Suprapubic skin (tissue), 3 donors: ENCODE results near the gene ZBTB40.

ENCODE experiments used
- EP300 ChIP-seq: sonication (generic); formaldehyde crosslinking; IDR thresholded peaks from one replicate; pipeline ENCODE4 v1.6.1; 2017; ENCODE audit warnings: antibody characterized with exemption
- TF ChIP-seq, protein P1 (sequence below), 2 donors: fragments of 200-600 bp in 1 of 2; fragments of 450-650 bp in 1 of 2; sonication (generic) in 1 of 2; IDR thresholded peaks; one replicate each; pipeline ENCODE4 v1.5.1; 2016 to 2019; ENCODE audit warnings: antibody characterized with exemption in 2 of 2, mild to moderate bottlenecking in 1 of 2, moderate library complexity in 1 of 2

DNA sequence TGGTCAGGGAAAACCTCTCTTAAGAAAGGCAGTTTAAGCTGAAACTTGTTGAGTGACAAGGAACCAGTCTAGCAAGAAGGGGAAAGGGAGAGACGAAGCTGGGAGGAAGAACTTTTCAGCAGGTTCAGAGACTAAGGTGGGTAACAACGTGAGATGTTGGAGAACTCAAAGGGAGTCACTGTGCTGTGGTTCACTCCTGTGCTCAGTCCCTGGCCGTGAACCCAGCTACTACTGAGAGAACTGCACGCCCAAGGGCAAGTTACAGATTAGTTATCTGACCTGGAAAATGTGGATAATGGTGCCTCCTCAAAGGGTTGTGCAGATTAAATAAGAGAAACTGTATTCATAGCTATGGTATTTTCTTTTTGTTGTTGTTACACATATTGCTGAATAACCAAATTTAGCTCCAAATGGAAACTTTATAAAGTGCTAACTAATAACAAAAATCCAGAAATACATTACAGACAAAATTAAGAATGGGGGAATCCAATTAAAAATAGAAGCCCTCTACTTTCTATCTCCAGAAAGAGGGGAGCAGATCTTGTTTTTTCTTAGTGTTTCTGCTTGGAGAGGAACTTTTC is 2.9 kb downstream of the ZBTB40 start:
- TF ChIP-seq EP300, result no peak
- TF ChIP-seq, protein P1, sequence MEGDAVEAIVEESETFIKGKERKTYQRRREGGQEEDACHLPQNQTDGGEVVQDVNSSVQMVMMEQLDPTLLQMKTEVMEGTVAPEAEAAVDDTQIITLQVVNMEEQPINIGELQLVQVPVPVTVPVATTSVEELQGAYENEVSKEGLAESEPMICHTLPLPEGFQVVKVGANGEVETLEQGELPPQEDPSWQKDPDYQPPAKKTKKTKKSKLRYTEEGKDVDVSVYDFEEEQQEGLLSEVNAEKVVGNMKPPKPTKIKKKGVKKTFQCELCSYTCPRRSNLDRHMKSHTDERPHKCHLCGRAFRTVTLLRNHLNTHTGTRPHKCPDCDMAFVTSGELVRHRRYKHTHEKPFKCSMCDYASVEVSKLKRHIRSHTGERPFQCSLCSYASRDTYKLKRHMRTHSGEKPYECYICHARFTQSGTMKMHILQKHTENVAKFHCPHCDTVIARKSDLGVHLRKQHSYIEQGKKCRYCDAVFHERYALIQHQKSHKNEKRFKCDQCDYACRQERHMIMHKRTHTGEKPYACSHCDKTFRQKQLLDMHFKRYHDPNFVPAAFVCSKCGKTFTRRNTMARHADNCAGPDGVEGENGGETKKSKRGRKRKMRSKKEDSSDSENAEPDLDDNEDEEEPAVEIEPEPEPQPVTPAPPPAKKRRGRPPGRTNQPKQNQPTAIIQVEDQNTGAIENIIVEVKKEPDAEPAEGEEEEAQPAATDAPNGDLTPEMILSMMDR (IDR thresholded peaks at IDR 0.05), result no peak
